ENCODE data around the gene BTBD9.

GRCh38 chr6:38514399-38514798 lies 125.3 kb downstream of the BTBD9 start:
- TF ChIP-seq, protein P1, sequence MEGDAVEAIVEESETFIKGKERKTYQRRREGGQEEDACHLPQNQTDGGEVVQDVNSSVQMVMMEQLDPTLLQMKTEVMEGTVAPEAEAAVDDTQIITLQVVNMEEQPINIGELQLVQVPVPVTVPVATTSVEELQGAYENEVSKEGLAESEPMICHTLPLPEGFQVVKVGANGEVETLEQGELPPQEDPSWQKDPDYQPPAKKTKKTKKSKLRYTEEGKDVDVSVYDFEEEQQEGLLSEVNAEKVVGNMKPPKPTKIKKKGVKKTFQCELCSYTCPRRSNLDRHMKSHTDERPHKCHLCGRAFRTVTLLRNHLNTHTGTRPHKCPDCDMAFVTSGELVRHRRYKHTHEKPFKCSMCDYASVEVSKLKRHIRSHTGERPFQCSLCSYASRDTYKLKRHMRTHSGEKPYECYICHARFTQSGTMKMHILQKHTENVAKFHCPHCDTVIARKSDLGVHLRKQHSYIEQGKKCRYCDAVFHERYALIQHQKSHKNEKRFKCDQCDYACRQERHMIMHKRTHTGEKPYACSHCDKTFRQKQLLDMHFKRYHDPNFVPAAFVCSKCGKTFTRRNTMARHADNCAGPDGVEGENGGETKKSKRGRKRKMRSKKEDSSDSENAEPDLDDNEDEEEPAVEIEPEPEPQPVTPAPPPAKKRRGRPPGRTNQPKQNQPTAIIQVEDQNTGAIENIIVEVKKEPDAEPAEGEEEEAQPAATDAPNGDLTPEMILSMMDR (IDR thresholded peaks at IDR 0.05) = no peak
- TF ChIP-seq POLR2A (IDR thresholded peaks at IDR 0.05) = no peak

Measured in transverse colon (tissue), 3 donors.